Measurements from ENCODE around the gene STARD3. TPM values are rescaled to one million over a fixed set of nuclear protein-coding genes. Genes with fewer than 3 reads are reported as not detected.

STARD3 gene
- total RNA-seq, 1 donor from 2014 or later: 87.6 TPM

DNA sequence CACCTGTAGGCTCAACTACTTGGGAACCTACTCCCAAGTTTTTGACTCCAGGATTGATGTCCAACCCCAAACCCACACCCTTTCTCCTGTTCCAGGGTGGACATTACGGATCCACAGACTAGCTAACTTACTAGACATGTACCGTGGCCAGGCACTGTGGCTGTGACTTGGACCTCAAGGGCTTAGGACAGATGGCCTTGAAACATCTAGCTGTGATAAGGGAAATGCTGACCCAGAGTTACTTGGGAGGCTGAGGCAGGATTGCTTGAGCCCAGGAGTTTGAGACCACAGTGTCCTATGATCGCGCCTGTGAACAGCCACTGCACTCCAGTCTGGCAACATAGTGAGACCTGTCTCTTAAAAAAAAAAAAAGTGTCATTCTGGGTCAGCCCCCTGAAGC is 4.2 kb downstream of the STARD3 start:
- peaks cover 11 to 25% of the 10 kb centered on the region in 2 donors for H3K4me1 ChIP-seq
- DNase-seq (ENCODE audit: low spot score in 2 of 2): no peak
- H3K27me3 ChIP-seq: no peaks in the 10 kb centered on the region
- no peaks in the 10 kb centered on the region for H3K9me3 ChIP-seq
- TF ChIP-seq, protein P1, sequence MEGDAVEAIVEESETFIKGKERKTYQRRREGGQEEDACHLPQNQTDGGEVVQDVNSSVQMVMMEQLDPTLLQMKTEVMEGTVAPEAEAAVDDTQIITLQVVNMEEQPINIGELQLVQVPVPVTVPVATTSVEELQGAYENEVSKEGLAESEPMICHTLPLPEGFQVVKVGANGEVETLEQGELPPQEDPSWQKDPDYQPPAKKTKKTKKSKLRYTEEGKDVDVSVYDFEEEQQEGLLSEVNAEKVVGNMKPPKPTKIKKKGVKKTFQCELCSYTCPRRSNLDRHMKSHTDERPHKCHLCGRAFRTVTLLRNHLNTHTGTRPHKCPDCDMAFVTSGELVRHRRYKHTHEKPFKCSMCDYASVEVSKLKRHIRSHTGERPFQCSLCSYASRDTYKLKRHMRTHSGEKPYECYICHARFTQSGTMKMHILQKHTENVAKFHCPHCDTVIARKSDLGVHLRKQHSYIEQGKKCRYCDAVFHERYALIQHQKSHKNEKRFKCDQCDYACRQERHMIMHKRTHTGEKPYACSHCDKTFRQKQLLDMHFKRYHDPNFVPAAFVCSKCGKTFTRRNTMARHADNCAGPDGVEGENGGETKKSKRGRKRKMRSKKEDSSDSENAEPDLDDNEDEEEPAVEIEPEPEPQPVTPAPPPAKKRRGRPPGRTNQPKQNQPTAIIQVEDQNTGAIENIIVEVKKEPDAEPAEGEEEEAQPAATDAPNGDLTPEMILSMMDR (IDR thresholded peaks at IDR 0.05): no peak
- no peak overlapping the region for H3K27ac ChIP-seq
- H3K36me3 ChIP-seq: no peaks in the 10 kb centered on the region
- intact Hi-C loops (cut with DNase I): no loop called here
- no peak overlapping the region for H3K4me3 ChIP-seq

DNA sequence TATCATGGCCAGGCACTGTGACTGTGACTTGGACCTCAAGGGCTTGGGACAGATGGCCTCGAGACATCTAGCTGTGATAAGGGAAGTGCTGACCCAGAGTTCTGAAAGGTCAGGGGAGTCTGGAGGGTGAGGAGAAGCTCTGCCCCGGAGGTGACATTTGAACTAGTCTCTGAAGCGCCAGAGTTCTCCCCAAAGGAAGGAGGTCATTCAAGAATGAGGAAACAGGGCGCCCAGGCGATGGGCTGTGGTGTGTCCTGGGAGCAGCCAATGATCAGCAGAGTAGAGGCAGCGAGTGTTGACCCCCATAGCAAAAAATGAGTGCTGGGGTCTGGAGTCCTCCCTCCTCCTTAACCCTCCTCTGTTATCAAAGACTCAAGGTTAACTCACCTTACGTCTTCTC is 4.9 kb downstream of the STARD3 start:
- Histone ChIP-seq H3K4me3 (no peak overlapping the region), H3K27me3 (no peaks in the 10 kb centered on the region), H3K4me1 (peaks cover 6 to 18% of the 10 kb centered on the region in 2 donors), H3K9me3 (no peaks in the 10 kb centered on the region), H3K27ac (no peak overlapping the region), H3K36me3 (no peaks in the 10 kb centered on the region)
- TF ChIP-seq, protein P1 (IDR thresholded peaks at IDR 0.05): no peak
- intact Hi-C loops (cut with DNase I): no loop called here
- DNase-seq (ENCODE audit: low spot score in 2 of 2): no peak

DNA sequence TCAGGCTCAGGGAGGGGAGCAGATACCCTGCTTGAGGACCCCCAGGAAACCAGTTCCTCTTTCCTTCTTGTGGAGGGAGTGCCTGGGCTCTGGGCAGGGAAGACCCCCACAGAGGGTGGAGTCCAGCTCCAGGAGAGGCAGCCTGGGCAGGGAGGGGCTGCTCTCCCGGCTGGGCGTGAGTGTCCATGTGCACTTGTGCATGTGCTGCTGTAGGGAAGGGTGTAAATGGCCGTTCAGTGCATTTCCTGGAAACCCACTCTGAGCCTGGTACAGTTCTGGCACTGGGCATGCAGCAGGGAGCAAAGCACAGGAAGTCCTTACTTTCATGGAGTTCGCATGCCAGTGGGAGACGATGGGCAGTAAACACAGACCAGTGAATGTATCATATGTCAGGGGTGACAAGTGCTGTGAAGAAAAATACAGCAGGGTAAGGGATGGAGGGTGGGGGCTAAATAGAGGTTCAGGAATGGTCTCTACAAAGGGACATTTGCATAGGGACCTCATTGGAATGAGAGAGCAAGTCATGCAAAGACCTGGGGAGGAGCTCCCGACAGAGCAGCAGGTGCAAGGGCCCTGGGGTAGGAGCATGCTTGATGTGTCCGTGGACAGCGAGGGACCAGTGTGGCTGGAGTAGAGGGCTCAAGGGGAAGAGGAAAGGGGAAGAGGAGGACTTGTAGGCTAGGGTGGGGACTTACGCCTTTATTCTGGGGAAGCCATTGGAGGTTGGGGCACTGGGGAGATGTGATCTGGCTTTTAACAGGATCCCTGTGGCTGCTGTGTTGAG is 5.5 kb downstream of the STARD3 start:
- H3K4me3 ChIP-seq: no peak overlapping the region
- no peak for DNase-seq (ENCODE audit: low spot score in 2 of 2)
- TF ChIP-seq, protein P1 (IDR thresholded peaks at IDR 0.05): no peak
- no peak overlapping the region for H3K27ac ChIP-seq
- intact Hi-C loops (cut with DNase I): no loop called here
- H3K9me3 ChIP-seq: no peaks in the 10 kb centered on the region
- H3K4me1 ChIP-seq: peaks cover 6 to 18% of the 10 kb centered on the region in 2 donors
- no peaks in the 10 kb centered on the region for H3K27me3 ChIP-seq
- H3K36me3 ChIP-seq: no peaks in the 10 kb centered on the region

DNA sequence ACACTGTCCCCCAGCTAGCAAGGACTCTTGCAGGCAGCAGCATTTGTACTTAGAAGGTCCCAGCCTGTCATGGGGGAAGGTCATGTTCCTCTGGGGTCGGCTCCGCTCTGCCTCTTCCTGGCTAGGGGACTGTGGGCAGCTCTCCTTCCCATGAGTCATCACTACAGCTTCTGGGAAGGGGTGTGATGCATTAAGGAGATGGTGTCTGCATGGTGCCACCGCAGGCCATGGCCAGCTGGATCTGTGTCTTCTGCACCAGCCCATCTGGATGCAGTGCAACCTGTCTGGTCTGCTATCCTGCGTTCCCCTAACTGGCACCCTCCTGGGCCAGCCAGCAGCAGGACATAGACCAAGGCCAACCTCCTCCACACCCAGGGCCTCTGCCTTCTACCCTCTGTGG is 6.3 kb downstream of the STARD3 start:
- H3K4me1 ChIP-seq: peaks cover 2 to 13% of the 10 kb centered on the region in 2 donors
- intact Hi-C loops (cut with DNase I): no loop called here
- no peak overlapping the region for H3K27ac ChIP-seq

DNA sequence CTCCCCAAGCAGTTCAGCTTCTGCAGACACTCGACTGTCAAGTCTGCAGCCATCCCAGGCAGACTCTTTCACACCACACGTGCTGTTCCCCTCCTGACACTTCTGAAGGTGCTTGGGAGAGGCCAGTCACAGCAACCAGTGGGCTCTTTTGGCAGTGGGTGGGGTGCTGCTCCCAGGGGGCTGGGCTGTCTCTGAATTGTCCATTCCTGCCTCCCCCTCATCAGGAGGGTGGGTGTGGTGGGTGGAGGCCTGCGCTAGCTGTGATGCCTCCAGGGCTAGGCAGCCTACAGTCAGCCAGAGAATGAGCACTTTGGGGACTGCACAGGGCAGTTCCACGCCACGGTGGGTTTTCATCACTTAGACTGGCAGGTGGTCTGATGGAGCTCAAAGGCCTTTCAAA is 10.3 kb downstream of the STARD3 start:
- H3K27me3 ChIP-seq: no peaks in the 10 kb centered on the region

More for the DNA sequence above, 6.3 kb downstream of the STARD3 start:
- Histone ChIP-seq H3K9me3 (no peaks in the 10 kb centered on the region), H3K4me3 (no peak overlapping the region), H3K36me3 (no peaks in the 10 kb centered on the region), H3K27me3 (no peaks in the 10 kb centered on the region)
- DNase-seq (ENCODE audit: low spot score in 2 of 2): no peak
- TF ChIP-seq, protein P1 (IDR thresholded peaks at IDR 0.05): no peak

More for the DNA sequence above, 10.3 kb downstream of the STARD3 start:
- Histone ChIP-seq H3K4me1 (no peaks in the 10 kb centered on the region), H3K36me3 (no peaks in the 10 kb centered on the region), H3K27ac (no peak overlapping the region), H3K4me3 (no peak overlapping the region), H3K9me3 (no peaks in the 10 kb centered on the region)
- intact Hi-C loops (cut with DNase I): no loop called here
- no peak for DNase-seq (ENCODE audit: low spot score in 2 of 2)
- TF ChIP-seq, protein P1 (IDR thresholded peaks at IDR 0.05): no peak

All from ascending aorta (tissue), 2 donors.